Lower leg skin (tissue), 4 donors: ENCODE measurements around the gene CD160. TPM values are rescaled to one million over a fixed set of nuclear protein-coding genes. Genes with fewer than 3 reads are reported as not detected.

Experiments used
- DNase-seq, 2 donors: peaks; one replicate each; pipeline ENCODE4 v3.0.0-alpha.2; 2019; ENCODE audit warnings: low spot score in 2 of 2
- H3K4me3 ChIP-seq: fragments of 200-600 bp; sonication (generic); 2 replicates; pipeline ENCODE4 v1.5.1; 2017; ENCODE audit warnings: mild to moderate bottlenecking, low read depth; ENCODE audit not compliant: poor library complexity, severe bottlenecking
- POLR2A ChIP-seq, 2 donors: fragments of 450-650 bp; IDR thresholded peaks; one replicate each; pipeline ENCODE4 v1.6.1; 2016 to 2017; ENCODE audit warnings: antibody characterized with exemption in 2 of 2, mild to moderate bottlenecking in 1 of 2, moderate library complexity in 1 of 2
- WGBS, 2 donors: methylation state at CpG; one replicate each; pipeline ENCODE4 v1.1.5; 2018; 5-methylcytosine and 5-hydroxymethylcytosine counted together
- intact Hi-C: fragments of 100-400 bp; cut with DNase I; formaldehyde crosslinking; loops from one replicate; pipeline ENCODE4 v1.15.0; 2023; ENCODE audit warnings: low total_unique reads
- total RNA-seq, 4 donors: library from RNA; depleted of rRNA; stranded (reverse); fragments of >200 nt; gene quantifications; one replicate each; pipeline ENCODE4 v1.1.0, GENCODE V29; 2016
- TF ChIP-seq, protein P1 (sequence below), 3 donors: fragments of 450-650 bp; IDR thresholded peaks; one replicate each; pipeline ENCODE4 v1.5.1; 2016; ENCODE audit warnings: antibody characterized with exemption in 3 of 3, mild to moderate bottlenecking in 3 of 3, moderate library complexity in 2 of 3

CD160 gene
- total RNA-seq, 4 donors from 2014 or later = 0.38 to 0.63 TPM; not detected in 2

DNA sequence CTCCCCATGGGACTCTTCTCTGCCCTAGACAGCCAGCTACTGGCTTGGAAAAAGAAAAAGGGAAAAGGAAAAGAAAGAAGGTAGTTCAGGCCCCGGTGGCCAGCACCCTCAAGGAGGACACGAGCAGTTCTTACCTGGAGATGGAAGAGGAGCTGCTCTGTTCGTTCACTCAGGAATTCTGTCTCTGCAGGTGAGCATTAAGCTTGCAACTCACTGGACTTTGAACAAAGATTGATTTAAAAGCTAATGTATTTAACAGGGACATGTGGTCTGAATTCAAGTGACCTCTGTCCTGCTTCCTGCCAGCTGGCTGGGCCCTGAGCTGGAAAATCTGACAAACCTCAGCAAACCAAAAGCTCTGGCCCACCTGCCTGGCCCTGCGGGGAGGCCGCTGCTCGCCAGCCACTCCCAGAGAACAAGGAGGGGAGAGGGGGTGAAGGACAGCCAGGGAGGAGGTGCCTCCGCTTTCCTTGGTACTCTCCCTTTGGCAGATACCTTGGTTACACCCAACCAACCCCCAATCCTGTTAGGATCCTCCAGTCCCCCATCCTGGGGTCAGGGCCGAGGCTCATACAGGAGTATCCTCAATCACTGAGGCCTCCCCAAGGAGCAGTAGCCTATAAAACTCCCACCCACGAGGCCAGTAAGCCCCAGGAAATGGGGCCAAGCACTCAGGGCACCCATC, 12.0 kb upstream of the CD160 start, which contains the start of gene PDZK1:
Gene PDZK1 (minus strand): TSS at position 186 of the 685 bp plus-strand sequence. CDS start 19,347 bp downstream, outside the sequence.
- TF ChIP-seq, protein P1, sequence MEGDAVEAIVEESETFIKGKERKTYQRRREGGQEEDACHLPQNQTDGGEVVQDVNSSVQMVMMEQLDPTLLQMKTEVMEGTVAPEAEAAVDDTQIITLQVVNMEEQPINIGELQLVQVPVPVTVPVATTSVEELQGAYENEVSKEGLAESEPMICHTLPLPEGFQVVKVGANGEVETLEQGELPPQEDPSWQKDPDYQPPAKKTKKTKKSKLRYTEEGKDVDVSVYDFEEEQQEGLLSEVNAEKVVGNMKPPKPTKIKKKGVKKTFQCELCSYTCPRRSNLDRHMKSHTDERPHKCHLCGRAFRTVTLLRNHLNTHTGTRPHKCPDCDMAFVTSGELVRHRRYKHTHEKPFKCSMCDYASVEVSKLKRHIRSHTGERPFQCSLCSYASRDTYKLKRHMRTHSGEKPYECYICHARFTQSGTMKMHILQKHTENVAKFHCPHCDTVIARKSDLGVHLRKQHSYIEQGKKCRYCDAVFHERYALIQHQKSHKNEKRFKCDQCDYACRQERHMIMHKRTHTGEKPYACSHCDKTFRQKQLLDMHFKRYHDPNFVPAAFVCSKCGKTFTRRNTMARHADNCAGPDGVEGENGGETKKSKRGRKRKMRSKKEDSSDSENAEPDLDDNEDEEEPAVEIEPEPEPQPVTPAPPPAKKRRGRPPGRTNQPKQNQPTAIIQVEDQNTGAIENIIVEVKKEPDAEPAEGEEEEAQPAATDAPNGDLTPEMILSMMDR (IDR thresholded peaks at IDR 0.05) = no peak
- no peak for TF ChIP-seq POLR2A (IDR thresholded peaks at IDR 0.05)
- intact Hi-C loops = no loop called here
- H3K4me3 ChIP-seq = no peak within 1 kb of the TSS
- WGBS, 2 donors = 78 to 79% methylated on average over 9 of the region's 9 CpGs
- peak in 1 of 2 donors; percentile 63 for DNase-seq

DNA sequence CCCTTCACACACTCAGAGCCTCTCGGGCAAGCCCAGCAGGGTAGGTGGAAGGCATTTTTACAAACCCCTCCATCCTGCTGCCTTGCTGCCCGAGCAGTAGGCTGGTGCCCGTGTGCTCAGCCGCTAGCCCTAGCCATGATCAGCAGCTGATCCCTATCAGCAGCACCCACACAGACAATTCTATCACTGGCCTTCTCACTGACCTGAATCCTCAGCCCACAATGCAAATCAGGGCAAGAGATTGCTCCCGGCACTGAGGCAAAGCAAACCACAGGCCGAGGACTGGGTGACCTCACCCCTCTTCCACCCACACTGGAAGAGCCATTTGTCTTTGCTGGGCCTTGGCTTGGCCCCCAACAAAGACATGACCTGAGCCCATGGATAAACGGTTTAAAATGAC, 11.2 kb upstream of the CD160 start:
- TF ChIP-seq, protein P1 (IDR thresholded peaks at IDR 0.05) = no peak
- no peak for TF ChIP-seq POLR2A (IDR thresholded peaks at IDR 0.05)
- intact Hi-C loops = no loop called here
- no peak overlapping the region for H3K4me3 ChIP-seq
- 65 to 72% methylated on average over 7 of the region's 7 CpGs for WGBS, 2 donors
- peak in 1 of 2 donors; percentile 26 for DNase-seq

DNA sequence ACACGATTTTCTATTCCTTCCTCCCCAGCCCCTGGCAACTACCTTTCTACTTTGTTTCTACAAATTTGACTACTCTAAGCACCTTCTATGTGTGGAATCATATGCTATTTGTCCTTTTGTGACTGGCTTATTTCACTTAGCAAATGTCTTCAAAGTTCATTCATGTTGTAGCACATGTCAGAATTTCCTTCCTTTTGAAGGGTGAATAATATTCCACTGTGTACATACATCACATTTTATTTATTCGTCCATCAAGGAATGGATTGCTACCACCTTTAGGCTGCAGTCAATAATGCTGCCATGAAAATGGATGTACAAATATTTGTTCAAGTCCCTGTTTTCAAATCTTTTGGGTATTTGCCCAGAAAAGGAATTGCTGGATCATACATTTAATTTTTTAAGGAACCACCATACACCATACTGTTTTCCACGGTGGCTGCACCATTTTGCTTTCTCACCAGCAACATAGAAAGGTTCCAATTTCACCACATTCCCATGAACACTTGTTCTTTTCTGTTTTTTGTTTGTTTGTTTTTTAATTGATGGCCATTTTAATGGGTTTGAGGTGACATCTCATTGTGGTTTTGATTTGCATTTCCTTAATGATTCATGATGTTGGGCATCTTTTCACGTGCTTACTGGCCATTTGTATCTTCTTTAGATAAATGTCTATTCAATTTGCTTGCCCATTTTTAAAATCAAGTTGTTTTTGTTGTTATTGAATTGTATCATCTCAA, 8.8 kb upstream of the CD160 start:
- no peak for DNase-seq
- 81 to 82% methylated on average over 4 of the region's 4 CpGs for WGBS, 2 donors
- TF ChIP-seq, protein P1 (IDR thresholded peaks at IDR 0.05) = no peak
- no peak for TF ChIP-seq POLR2A (IDR thresholded peaks at IDR 0.05)
- H3K4me3 ChIP-seq = no peak overlapping the region
- intact Hi-C loops = no loop called here

DNA sequence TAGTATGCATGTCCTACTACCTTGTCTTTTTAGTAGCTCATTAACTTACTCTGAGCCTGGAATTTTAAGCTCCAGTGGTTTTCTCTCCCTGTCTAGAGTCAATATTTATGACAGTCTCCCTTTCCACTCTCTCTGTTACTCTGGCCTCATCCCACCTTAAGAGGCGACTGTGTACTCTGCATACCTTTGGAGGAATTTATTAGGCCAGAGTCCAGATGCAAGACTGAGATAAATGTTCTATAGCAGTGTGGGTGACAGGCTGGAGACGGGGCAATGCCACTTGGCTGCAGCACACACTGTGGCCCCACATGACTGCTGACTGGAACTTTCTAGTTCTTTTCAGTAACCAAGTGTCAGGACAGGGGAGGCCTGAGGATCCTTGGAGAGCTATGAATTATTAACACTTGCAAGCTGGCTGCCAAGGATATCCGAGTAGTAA, 8.1 kb upstream of the CD160 start:
- peak in 1 of 2 donors; percentile 18 for DNase-seq

DNA sequence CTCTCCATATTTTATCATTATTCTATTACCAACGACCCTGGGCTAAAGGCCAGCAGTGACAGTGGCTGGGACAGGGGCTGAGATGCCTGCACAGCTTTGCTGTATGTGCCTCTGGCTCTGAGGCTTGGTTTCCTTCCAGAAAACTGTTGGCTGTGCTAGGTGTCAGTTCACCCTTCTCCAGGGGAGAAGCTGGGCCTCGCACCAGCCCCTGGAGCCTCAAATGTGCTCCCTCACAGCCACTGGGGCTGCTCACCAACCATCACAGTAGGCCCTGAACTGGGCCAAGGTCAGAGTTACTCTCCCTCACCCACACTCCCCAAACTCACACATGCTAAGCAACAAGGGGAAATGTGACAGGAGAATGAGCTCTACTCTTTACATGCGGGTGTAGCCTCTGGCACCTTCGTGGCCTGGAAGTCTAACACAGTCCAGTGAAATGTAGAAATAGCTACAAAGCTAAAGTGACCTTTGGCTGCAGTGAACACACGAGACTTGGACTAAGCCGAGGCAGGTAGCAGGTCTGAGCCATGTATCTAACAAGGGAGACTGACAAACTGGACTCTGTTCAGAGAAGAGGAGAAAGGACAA, 4.7 kb upstream of the CD160 start:
- WGBS, 2 donors = 63 to 69% methylated on average over 6 of the region's 6 CpGs
- no peak for TF ChIP-seq POLR2A (IDR thresholded peaks at IDR 0.05)
- TF ChIP-seq, protein P1 (IDR thresholded peaks at IDR 0.05) = no peak
- intact Hi-C loops = no loop called here
- H3K4me3 ChIP-seq = no peak overlapping the region
- DNase-seq = no peak

More for the DNA sequence above, 8.1 kb upstream of the CD160 start:
- intact Hi-C loops = no loop called here
- TF ChIP-seq, protein P1 (IDR thresholded peaks at IDR 0.05) = no peak
- TF ChIP-seq POLR2A (IDR thresholded peaks at IDR 0.05) = no peak
- no peak overlapping the region for H3K4me3 ChIP-seq
- WGBS, 2 donors = 68 to 85% methylated on average over 3 of the region's 3 CpGs
